ENCODE data around the gene TFAP2C. TPM values are rescaled to one million over a fixed set of nuclear protein-coding genes. Genes with fewer than 3 reads are reported as not detected.

Gene TFAP2C
- total RNA-seq, 1 donor from 2014 or later = 0.82 TPM

DNA sequence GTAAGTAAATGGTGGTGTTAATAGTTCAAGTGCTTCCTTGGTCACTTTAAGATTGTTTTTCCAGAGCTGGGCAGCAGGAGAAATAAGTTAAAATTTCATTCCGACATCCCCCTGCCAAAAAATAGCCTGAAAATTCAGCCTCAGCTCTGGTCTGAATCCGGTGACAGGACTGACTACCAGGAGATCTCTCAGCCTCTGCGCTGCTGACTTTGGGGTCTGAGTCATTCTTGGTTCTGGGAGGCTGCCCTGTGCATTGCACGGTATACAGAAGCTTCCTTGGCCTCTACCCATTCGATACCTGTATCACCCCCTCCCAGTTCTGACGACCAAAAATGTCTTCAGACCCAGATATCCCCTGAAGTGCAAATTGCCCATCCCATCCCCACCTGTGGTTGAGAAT, 36.3 kb upstream of the TFAP2C start:
- Mint-ChIP-seq H3K27me3 (ENCODE audit: unreplicated experiment) (no peaks in the 10 kb centered on the region), H3K4me3 (ENCODE audit: unreplicated experiment) (no peak overlapping the region), H3K36me3 (ENCODE audit: low read depth, unreplicated experiment) (no peaks in the 10 kb centered on the region), H3K4me1 (ENCODE audit: unreplicated experiment) (no peaks in the 10 kb centered on the region), H3K9me3 (ENCODE audit: unreplicated experiment) (no peaks in the 10 kb centered on the region), H3K27ac (ENCODE audit: unreplicated experiment) (no peak overlapping the region)
- no peak for DNase-seq (ENCODE audit: low spot score)
- TF ChIP-seq, protein P1, sequence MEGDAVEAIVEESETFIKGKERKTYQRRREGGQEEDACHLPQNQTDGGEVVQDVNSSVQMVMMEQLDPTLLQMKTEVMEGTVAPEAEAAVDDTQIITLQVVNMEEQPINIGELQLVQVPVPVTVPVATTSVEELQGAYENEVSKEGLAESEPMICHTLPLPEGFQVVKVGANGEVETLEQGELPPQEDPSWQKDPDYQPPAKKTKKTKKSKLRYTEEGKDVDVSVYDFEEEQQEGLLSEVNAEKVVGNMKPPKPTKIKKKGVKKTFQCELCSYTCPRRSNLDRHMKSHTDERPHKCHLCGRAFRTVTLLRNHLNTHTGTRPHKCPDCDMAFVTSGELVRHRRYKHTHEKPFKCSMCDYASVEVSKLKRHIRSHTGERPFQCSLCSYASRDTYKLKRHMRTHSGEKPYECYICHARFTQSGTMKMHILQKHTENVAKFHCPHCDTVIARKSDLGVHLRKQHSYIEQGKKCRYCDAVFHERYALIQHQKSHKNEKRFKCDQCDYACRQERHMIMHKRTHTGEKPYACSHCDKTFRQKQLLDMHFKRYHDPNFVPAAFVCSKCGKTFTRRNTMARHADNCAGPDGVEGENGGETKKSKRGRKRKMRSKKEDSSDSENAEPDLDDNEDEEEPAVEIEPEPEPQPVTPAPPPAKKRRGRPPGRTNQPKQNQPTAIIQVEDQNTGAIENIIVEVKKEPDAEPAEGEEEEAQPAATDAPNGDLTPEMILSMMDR (IDR thresholded peaks at IDR 0.05; ENCODE audit: unreplicated experiment) = no peak

DNA sequence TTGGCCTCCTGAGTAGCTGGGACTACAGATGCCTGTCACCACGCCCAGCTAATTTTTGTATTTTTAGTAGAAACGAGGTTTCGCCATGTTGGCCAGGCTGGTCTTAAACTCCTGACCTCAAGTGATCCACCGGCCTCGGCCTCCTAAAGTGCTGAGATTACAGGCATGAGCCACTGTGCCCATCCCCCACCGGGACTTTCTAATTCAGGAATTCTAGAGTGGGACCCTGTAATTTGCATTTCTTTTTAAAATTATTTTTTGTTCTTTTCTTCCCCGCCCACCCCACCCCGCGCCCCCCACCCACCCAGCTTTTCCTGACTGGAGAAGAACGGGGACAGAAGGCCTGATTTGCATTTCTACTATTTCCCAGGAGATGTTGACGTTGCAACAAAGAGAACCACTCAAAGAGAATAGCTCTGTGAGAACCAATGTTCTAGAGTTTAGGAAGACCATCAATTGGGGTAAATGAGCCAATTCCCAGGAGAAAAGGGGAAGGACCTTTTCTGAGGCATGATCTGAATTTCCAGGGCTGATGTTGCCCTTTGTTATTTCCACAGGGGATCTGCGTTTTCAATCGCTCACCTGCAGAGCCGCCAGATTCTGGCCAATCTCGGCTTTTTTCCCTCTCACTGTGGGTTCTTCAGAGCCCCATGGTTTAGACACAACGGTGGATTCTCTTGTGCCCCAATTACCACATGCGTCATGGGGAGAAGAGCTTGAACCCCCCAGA, 33.2 kb upstream of the TFAP2C start:
- DNase-seq (ENCODE audit: low spot score) = no peak
- H3K27ac Mint-ChIP-seq (ENCODE audit: unreplicated experiment) = no peak overlapping the region

DNA sequence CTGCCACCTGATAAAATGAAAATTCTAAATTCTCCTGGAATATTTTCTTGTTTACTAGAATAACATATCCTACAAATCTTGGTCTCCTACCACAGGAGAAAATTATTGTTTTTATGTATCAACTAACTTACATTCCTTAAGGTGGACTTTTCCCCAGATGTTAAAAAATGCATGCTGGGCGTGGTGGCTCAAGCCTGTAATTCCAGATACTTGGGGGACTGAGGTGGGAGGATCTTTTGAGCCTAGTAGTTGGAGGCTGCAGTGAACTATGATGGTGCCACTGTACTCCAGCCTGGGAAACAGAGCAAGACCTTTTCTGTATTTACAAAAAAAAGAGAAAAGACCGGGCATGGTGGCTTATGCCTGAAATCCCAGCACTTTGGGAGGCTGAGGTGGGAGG, 27.9 kb upstream of the TFAP2C start:
- no peaks in the 10 kb centered on the region for H3K27me3 Mint-ChIP-seq (ENCODE audit: unreplicated experiment)
- TF ChIP-seq, protein P1 (IDR thresholded peaks at IDR 0.05; ENCODE audit: unreplicated experiment) = no peak
- no peak for DNase-seq (ENCODE audit: low spot score)
- no peaks in the 10 kb centered on the region for H3K9me3 Mint-ChIP-seq (ENCODE audit: unreplicated experiment)
- H3K36me3 Mint-ChIP-seq (ENCODE audit: low read depth, unreplicated experiment) = no peaks in the 10 kb centered on the region
- no peak overlapping the region for H3K4me3 Mint-ChIP-seq (ENCODE audit: unreplicated experiment)
- no peaks in the 10 kb centered on the region for H3K4me1 Mint-ChIP-seq (ENCODE audit: unreplicated experiment)
- no peak overlapping the region for H3K27ac Mint-ChIP-seq (ENCODE audit: unreplicated experiment)

More for the DNA sequence above, 33.2 kb upstream of the TFAP2C start:
- Mint-ChIP-seq H3K9me3 (ENCODE audit: unreplicated experiment) (no peaks in the 10 kb centered on the region), H3K27me3 (ENCODE audit: unreplicated experiment) (no peaks in the 10 kb centered on the region), H3K36me3 (ENCODE audit: low read depth, unreplicated experiment) (no peaks in the 10 kb centered on the region), H3K4me3 (ENCODE audit: unreplicated experiment) (no peak overlapping the region), H3K4me1 (ENCODE audit: unreplicated experiment) (no peaks in the 10 kb centered on the region)
- TF ChIP-seq, protein P1 (IDR thresholded peaks at IDR 0.05; ENCODE audit: unreplicated experiment) = no peak

DNA sequence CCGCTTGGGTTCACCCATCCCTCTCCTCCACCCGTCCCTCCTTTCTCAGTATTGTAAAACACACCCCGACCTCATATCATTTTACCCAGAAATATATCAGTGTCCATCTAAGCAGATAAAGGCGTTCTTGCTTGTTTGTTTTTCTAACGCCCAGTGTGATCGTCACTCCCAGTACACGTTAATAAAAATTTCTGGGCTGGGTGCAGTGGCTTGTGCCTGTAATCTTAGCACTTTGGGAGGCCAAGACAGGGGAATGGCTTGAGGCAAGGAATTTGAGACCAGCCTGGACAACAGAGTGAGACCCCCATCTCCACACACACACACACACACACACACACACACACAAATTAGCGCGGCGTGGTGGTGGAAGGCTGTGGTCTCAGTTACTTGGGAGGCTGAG, 24.4 kb upstream of the TFAP2C start:
- Mint-ChIP-seq H3K4me1 (ENCODE audit: unreplicated experiment) (no peaks in the 10 kb centered on the region), H3K9me3 (ENCODE audit: unreplicated experiment) (no peaks in the 10 kb centered on the region), H3K4me3 (ENCODE audit: unreplicated experiment) (no peak overlapping the region), H3K27me3 (ENCODE audit: unreplicated experiment) (no peaks in the 10 kb centered on the region), H3K27ac (ENCODE audit: unreplicated experiment) (no peak overlapping the region), H3K36me3 (ENCODE audit: low read depth, unreplicated experiment) (no peaks in the 10 kb centered on the region)
- DNase-seq (ENCODE audit: low spot score) = no peak
- TF ChIP-seq, protein P1 (IDR thresholded peaks at IDR 0.05; ENCODE audit: unreplicated experiment) = no peak

DNA sequence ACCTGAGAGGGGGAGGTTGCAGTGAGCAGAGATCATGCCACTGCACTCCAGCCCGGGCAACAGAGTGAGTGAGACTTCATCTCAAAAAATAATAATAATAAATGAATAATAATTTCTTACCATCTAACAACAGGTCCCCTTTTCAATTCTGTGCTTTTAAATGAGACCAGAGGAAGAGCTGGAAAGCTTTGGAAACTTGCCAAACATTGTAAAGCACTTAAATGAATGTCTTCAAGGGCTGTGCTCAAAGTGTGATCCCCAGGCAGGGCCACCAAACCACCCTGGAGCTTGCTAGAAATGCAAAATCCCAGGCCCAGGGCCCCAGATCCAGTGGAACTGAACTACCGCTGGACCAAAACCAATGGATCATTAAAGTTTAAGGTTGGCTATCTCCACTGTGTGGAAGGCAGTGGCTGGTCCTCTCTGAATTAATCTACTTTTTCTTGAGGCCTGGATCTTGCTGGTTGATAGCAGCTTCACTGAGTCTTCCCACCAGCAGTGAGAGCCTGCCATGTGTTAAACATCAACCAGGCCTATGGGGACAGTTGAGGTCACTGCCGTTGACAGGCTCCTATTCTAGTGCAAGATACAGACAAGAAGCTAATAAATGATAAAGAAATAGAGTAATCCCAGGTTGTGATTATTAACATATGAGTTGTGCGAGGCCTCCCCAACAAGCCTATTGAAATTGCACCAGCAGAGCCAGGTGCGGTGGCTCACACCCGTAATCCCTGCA, 23.7 kb upstream of the TFAP2C start:
- DNase-seq (ENCODE audit: low spot score) = no peak
- Mint-ChIP-seq H3K27me3 (ENCODE audit: unreplicated experiment) (no peaks in the 10 kb centered on the region), H3K9me3 (ENCODE audit: unreplicated experiment) (no peaks in the 10 kb centered on the region), H3K27ac (ENCODE audit: unreplicated experiment) (no peak overlapping the region), H3K36me3 (ENCODE audit: low read depth, unreplicated experiment) (no peaks in the 10 kb centered on the region), H3K4me1 (ENCODE audit: unreplicated experiment) (no peaks in the 10 kb centered on the region), H3K4me3 (ENCODE audit: unreplicated experiment) (no peak overlapping the region)
- TF ChIP-seq, protein P1 (IDR thresholded peaks at IDR 0.05; ENCODE audit: unreplicated experiment) = no peak
